Stimulated activated CD8-positive, alpha-beta memory T cell treated with anti-CD3 and anti-CD28 coated beads, Interleukin-12 subunit alpha, Interleukin-12 subunit beta, amount 100 ng/mL, for 24 hours (primary cell): Measurements from ENCODE around the gene ARL15.

Experiments
- DNase-seq: peaks from one replicate; pipeline ENCODE4 v3.0.0-alpha.2; 2020; ENCODE audit errors: extremely low read depth

The ARL15 gene

GRCh38 chr5:54040018-54040417 is 270.4 kb downstream of the ARL15 start:
- DNase-seq = no peak

GRCh38 chr5:54037205-54037604 is 273.2 kb downstream of the ARL15 start:
- no peak for DNase-seq

- no peak for DNase-seq
Measured at GRCh38 chr5:54030981-54031380, 279.4 kb downstream of the ARL15 start.

DNA sequence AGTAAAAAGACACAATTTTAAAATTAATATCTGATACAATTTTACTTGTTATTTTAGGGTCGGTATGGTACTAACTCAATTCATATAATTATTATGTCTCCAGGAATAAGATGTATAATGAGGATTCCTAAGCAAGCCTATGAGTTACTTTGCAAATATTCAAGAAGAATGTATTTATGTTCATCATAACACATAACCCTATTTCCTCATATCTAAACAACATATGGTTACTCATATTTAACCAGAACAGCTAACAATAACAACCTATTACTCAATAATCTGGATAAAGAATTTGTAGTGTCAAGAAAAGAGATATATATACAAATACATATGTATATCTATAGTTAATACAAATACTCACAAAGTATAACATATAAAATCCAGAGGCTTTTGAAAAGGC is 285.9 kb downstream of the ARL15 start:
- no peak for DNase-seq

GRCh38 chr5:54022223-54022622 is 288.1 kb downstream of the ARL15 start:
- no peak for DNase-seq

- DNase-seq = no peak
Measured at GRCh38 chr5:54021431-54022164, 288.8 kb downstream of the ARL15 start.

DNA sequence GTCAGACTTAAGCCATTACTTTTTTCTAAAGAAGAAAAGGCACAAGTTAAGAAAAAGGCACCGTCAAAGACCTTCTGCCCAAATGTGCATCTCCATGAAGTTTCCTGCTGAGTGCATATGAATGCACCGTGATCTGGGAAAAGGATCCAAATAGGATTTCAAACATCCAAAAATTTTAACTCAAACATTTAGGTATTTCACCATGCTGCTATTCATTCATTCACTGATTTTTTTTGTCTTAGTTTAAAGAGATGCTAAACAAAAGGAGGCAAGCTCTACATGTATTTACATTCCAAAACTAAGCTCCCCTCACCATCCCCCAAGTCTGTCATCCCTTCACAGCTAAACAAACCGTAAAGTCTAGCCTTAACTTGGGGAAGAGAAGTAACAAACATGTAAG is 291.9 kb downstream of the ARL15 start:
- no peak for DNase-seq

- DNase-seq = no peak
Measured at GRCh38 chr5:54017580-54017979, 292.8 kb downstream of the ARL15 start.

DNA sequence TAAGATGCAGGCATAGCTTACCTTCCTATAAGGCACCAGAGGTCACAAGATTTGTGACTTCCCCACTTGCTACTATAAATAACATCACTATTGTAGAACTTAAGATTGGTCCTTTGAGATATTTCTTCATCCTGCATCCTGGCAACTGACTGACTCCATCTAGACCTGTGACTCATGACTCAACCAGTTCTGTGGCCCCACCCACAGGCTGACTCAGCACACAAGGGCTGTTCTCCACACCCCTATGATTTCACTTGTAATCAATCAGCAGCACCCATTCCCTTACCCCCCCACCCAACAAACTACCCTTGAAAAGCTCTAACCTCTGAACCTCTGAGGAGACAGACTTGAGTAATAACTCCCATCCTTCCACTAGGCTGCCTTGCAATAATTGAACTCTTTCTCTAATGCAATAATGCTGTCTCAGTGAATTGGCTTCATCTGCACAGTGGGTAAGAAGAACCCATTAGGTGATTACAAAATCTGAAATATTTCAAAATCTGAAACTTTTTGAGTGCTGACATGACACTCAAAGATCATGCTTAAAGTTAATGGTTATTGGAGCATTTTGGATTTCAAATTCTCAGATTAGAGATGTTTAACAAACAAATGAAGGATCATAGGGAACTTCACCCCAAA is 296.7 kb downstream of the ARL15 start:
- DNase-seq = no peak

DNA sequence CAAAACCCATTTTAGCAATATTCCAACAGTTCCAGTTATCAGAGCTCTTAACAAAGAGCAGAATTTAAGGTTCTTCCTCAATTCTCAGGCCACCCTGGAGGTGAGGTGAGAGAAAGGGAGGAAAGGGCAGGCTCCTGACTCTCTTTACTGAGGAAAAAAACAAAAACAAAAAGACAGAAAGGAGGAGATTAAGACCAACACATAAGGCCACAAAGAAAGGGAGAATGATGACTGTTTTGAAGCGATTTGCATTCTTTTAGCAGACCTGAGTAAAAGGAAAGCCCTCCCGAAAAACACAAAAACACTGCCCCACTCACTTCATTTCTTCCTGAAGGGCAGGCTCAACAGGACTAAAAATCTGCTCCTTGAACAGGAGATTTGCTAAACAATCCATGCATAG is 300.5 kb downstream of the ARL15 start:
- no peak for DNase-seq

DNA sequence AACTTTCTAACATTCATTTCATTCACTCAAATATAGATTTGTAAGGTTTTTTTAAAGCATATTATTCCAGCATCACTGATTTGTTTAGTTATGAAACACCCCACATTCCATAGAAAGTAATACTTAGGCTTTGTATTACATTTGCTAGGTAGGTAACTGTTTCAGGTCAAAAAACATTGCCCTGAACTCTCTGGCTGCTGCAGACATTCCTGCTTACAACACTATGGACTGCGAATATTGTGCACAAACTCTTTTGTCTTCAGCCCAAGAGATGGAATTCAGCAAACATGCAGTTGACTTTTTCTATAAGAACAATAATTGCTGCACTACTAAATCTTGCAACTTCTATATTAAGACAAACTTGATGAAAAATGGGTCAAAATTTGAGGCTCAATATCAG is 301.0 kb downstream of the ARL15 start:
- DNase-seq = no peak

- no peak for DNase-seq
Measured at GRCh38 chr5:54007827-54008777, 302.3 kb downstream of the ARL15 start.

DNA sequence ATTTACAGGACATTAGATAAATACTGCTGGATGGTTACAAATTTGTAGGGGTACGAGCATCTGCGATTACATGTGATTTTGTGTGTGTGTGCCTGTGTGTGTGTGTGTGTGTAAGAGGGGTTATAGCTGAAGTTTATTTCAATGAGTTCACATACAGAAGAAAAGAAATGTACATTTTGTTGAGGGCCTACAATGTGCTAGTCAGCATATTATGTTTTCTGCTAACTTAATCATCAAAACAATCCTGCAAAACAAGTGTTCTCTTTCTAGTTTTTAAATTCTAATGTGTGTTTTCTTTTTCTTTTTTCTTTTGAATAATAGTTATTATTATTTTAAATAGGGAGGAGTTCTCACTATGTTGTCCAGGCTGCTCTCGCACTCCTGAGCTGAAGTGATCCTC is 305.7 kb downstream of the ARL15 start:
- no peak for DNase-seq

DNA sequence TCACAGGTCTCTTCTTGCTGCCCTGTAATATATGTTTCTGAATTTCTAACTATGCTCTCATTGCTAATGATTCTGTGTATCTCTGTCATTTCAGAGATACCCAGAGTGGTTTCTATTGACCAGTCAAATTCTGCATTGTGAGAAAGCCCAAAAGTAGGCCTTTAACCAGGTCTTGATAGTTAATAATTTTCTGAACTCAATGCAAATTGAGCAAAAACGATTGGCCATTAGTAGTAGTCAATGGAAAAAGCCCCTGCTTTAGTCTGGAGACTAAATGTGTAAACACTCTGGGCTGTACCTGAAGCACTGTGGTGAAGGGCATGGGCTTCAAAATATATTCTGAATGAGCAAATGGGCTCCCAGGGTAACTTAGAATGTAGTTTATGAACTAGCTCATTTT is 307.6 kb downstream of the ARL15 start:
- DNase-seq = no peak

GRCh38 chr5:54001976-54002775 is 308.2 kb downstream of the ARL15 start:
- no peak for DNase-seq

GRCh38 chr5:54000011-54000410 is 310.4 kb downstream of the ARL15 start:
- no peak for DNase-seq

DNA sequence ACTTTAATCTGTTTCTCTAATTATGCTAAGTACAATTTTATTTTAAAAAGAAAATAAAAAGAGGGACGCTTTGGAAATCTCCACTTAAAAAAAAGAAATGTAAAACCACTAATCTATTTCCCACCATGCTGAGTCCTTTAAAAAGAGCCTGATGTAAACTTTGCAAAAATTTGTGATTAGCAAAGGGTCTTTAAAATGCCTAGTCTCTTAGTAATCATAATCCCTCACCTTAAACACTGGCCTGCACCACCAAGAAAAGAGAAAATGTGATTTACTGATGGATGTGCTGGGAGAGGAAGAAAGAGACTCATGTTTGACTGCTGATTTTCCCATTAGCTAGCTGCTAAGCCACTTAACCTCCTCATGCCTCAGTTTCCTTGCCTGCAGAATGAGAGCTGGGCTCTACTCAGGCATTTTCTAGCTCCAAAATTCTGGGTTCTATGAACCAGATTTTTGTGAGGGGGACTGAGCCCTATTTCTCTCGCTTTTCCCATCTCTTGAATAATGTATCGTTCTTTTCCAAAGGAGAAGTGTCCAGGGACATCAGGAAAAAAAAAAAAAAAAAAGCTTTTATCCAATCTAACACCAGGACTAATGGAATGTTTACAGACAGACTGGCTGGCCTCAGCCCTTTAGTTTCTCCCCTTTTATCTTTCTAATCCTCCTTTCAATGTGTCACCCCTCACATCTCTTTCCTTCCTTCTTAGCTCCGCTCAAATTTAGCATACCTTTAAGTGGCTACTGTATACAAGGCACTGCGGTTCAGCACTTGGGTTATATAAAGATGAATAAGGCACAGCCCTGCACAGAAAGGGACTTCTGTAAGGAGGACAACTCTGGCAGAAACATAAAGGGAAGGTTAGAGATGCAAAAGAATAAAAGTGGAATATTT is 312.4 kb downstream of the ARL15 start:
- DNase-seq = no peak

DNA sequence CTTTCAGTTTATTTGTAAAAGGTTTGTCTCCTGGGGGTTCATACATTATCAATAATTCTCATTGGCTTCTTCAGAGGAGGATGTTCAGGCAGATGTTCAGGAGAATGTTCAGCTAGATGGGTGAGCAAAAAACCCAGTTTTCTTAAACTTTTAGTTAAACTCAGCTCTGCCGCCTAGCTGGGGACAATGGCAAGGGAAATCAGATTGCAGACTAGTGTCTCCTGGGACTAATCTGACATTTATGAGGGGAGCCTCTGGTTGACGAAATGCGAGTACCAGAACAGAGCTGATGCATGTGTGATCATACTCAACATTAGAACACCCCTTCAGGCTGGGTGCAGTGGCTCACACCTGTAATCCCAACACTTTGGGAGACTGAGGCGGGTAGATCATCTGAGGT is 314.4 kb downstream of the ARL15 start:
- DNase-seq = no peak

DNA sequence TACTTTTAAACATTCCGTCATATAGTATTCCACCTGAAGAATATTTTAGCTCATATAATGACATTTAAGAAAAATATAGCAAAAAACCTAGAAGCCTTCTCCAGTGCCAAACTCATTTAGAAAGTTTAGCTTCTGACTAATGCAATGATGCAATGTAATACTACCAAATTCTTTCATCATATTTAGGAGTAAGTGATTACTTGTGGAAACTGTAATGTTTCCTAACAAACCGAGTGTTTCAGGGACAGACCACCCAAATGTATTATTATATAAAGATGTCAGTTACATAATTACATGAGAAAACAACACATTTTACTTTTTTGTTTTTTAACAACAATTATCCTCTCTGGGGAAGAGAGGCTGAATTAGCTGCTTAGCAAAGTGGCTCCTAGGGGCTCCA is 316.2 kb downstream of the ARL15 start:
- DNase-seq = no peak

DNA sequence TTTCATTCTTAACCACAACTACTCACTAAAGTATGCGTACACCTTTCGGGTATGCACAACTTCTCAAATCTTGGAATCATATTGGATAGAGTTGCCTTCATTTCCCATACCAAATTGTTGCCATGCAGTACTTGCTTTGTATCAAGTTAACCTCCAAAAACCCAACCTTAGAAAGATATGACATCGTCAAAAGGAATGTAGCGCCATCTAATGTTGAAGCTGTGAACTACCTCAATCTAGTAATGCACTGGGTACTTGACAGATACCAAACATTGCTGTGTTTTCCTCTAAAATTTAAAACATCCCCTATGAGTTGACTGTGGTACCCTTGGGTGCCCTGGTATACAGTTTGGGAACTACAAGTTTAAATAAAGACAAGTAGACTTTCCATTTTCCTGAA is 318.4 kb downstream of the ARL15 start:
- no peak for DNase-seq

DNA sequence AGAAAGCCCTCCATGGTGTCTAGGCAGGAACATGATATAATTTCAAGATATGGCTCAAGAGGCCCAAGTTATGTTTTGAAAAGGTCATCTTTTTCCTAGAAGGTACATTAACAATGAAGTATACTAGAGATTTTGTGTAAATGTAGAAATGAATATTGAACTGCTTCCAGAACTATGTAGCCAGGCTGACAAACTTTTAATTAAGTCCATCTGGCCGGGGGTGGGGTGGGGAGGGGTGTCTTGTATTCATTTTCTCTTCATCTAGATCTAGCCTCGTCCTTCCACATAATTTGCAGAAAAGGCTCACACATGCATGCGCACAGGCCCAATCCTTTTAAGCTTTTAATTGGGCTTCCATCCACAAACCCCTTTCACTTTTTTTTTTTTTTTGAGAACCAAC is 323.3 kb downstream of the ARL15 start:
- DNase-seq = no peak
